PFSK-1 (cell line): Measurements from ENCODE around the gene OGFOD3.

Experiments
- FOXP2 ChIP-seq: optimal IDR thresholded peaks from 2 replicates; pipeline ENCODE3; 2011; ENCODE audit warnings: borderline replicate concordance, control low read depth, inconsistent platforms; ENCODE audit not compliant: insufficient read depth; ENCODE audit errors: extremely low read length, extremely low read depth
- POLR2AphosphoS5 ChIP-seq: IDR thresholded peaks from 2 replicates; pipeline ENCODE4 v1.6.1; 2012; ENCODE audit warnings: low read depth, mild to moderate bottlenecking, control low read depth, low read length, moderate library complexity
- SIN3A ChIP-seq: IDR thresholded peaks from 2 replicates; pipeline ENCODE4 v1.6.1; 2012; ENCODE audit warnings: mild to moderate bottlenecking, low read length, moderate library complexity, borderline replicate concordance; ENCODE audit not compliant: insufficient read depth
- TAF1 ChIP-seq: IDR thresholded peaks from 2 replicates; pipeline ENCODE4 v1.6.1; 2012; ENCODE audit warnings: low read length, control low read depth, borderline replicate concordance; ENCODE audit not compliant: insufficient read depth
- TF ChIP-seq, protein P1 (sequence below), 2 experiments: IDR thresholded peaks; 2 replicates each; pipeline versions ENCODE4 v1.6.1 to v1.8.0; 2011 to 2012; ENCODE audit warnings: low read depth in 2 of 2, low read length in 2 of 2, control low read depth in 1 of 2, inconsistent platforms in 1 of 2, mild to moderate bottlenecking in 1 of 2, moderate library complexity in 1 of 2; ENCODE audit not compliant: insufficient read depth in 1 of 2

OGFOD3 gene

DNA sequence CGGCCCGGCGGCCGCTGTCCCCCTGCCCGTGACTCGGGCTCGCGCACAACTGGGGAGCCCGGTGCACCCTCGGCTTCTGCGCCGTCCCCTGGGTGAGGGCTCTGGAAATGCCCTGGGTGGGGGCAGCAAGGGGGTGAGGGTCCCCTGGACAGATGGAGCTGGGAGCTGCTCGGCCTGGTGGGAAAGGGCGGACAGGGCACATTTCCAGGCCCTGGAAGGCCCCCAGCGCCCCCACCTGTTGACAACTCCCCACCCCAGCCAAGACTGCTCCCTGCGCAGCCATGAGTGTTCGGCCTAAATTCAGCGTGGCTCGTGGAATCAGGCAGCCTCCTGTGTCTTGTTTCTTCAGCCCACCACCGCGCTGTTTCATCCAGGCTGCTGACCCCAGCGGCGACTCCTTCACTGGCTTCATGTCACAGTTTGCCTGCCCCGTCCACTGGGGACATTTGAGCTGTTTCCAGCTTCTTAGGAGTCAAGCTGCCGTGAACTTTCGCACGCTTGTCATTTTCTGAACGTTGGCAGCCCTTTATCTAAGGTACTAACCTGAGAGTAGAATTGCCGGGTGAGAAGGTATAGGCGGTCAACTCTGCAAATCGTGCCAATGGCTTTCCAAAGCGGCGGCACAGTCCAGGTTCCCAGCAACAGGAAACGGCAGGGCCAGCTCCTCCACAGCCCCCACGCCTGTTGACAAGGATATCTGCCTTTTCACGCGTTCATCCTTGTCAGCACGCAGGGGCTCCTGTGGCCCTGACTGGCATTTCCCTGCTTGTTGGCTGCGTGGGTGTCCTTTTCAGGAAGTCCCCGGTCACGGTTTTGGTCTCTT is 45.9 kb downstream of the OGFOD3 start:
- TF ChIP-seq, protein P1, sequence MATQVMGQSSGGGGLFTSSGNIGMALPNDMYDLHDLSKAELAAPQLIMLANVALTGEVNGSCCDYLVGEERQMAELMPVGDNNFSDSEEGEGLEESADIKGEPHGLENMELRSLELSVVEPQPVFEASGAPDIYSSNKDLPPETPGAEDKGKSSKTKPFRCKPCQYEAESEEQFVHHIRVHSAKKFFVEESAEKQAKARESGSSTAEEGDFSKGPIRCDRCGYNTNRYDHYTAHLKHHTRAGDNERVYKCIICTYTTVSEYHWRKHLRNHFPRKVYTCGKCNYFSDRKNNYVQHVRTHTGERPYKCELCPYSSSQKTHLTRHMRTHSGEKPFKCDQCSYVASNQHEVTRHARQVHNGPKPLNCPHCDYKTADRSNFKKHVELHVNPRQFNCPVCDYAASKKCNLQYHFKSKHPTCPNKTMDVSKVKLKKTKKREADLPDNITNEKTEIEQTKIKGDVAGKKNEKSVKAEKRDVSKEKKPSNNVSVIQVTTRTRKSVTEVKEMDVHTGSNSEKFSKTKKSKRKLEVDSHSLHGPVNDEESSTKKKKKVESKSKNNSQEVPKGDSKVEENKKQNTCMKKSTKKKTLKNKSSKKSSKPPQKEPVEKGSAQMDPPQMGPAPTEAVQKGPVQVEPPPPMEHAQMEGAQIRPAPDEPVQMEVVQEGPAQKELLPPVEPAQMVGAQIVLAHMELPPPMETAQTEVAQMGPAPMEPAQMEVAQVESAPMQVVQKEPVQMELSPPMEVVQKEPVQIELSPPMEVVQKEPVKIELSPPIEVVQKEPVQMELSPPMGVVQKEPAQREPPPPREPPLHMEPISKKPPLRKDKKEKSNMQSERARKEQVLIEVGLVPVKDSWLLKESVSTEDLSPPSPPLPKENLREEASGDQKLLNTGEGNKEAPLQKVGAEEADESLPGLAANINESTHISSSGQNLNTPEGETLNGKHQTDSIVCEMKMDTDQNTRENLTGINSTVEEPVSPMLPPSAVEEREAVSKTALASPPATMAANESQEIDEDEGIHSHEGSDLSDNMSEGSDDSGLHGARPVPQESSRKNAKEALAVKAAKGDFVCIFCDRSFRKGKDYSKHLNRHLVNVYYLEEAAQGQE (IDR thresholded peaks at IDR 0.05; ENCODE audit: insufficient read depth in 1 of 2, low read depth in 2 of 2, low read length in 2 of 2), result no peak
- no peak for TF ChIP-seq SIN3A
- TF ChIP-seq TAF1, result no peak
- TF ChIP-seq FOXP2, result no peak
- no peak for TF ChIP-seq POLR2AphosphoS5

DNA sequence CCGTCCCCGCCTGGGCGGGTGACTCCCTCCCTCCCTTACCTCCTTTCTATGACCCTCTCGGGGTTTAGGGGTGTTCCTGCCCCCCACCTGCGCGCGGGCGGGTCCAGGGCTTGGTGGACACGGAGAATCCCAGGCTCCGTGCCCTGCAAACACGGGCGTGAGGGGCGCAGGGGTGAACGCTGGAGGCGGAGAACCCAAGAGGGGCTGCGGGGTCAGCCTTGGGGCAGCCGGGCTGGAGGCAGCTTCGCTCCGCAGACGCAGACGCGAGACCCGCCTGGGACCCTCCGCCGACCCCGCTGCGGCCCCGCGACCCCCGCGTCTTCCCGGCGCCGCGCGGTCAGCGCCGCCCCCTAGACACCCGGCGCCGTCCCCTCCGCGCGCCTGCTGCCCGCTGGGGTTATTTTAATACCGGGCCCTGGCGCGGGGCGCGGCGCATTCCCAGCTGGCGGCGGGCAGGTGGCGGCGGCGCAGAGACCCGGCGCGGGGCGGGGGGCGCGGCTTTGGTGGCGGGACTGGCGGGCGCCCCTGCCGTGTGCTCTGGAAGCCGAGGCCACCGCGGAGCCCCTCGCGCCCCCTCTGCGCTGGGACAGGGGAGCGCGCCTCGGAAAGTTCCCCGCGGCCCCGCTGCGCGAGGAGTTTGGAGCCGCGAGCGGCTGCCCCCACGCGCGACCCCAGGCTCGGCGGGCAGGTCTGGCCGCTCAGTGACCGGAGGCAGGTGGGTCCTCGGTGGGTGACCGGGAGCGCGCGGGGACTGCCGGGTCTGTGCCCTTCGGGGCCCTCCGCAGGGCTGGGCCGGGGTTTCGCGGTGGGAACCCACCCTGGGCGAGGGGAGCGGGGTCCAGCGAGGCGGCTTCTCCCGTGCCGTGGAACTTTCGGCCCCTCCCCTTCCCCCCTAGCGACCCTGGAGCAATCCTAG is 46.8 kb downstream of the OGFOD3 start, which contains the start of gene UTS2R:
TSS of gene UTS2R (plus strand) at position 433 of the 916 bp plus-strand sequence. CDS start 2,560 bp downstream, outside the sequence.
- TF ChIP-seq POLR2AphosphoS5, result no peak
- TF ChIP-seq, protein P1 (IDR thresholded peaks at IDR 0.05; ENCODE audit: insufficient read depth in 1 of 2, low read depth in 2 of 2, low read length in 2 of 2), result no peak
- no peak for TF ChIP-seq SIN3A
- no peak for TF ChIP-seq FOXP2
- no peak for TF ChIP-seq TAF1

DNA sequence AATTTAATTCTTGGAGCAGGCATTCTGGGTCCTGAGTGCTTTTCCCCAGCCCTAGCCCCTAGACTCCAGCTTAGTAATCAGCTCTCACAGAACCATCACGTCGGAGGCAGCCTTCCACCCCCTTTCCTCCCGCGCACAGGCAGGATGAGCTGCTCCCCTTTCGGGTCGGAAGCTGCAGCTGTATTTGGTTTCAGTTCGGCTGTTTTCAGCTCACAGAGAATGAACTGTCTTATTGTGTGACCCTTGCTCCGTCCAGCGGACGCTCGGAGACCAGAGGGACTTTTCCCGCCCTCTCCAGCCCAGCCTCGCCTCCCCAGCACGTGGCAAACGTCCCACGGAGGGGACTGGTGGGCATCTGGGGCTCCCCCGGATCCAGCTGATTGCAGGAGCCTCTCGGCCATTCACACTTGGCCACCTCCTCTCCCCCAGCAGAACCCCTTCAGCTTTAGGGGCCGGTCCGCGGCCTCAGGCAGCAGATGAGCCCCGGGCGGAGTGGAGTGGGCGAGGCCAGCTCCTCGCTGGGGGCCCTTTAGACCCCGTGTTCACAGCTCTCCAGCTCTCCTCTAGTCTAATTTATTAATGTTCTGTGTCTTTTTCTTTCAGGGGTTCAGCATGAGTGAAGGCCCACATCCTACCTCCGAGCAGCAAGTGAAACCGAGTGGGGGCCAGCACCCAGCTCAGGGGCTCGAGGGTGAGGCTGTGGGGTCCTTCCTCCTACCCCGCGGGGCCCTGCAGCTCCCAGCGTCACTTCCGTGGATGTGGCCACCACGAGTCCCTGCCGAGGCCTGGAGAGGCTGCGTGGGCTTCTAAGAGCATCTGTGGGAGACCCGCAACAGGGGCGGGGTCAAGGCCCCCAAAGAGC is 47.7 kb downstream of the OGFOD3 start:
- TF ChIP-seq, protein P1 (IDR thresholded peaks at IDR 0.05; ENCODE audit: insufficient read depth in 1 of 2, low read depth in 2 of 2, low read length in 2 of 2), result no peak
- no peak for TF ChIP-seq TAF1

DNA sequence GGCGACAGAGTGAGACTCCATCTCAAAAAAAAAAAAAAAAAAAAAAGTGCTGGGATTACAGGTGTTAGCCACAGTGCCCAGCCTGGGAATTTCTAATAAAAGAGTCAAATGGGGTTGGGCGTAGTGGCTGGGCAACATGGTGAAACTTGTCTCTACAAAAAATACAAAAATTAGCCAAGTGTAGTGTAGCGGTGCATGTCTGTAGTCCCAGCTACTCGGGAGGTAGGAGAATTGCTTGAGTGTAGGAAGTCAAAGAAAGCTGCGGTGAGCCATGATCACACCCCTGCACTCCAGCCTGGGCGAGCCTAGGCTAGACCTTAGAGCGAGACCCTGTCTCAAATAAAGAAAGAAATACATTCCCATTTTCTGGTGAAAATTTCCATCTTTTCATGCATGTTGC is 49.2 kb downstream of the OGFOD3 start:
- TF ChIP-seq SIN3A, result no peak
- TF ChIP-seq, protein P1 (IDR thresholded peaks at IDR 0.05; ENCODE audit: insufficient read depth in 1 of 2, low read depth in 2 of 2, low read length in 2 of 2), result no peak
- TF ChIP-seq TAF1, result no peak
- TF ChIP-seq POLR2AphosphoS5, result no peak
- no peak for TF ChIP-seq FOXP2
